Suppressor macrophage (primary cell): ENCODE results near the gene NDUFA6.
"Not testable (repeated sequence)": the region's sequence is repeated elsewhere in the genome, so short reads cannot be mapped to it uniquely, and the experiment has no call there.

ENCODE experiments used
- DNase-seq, 4 experiments: peaks; one replicate each; pipeline ENCODE4 v3.0.0-alpha.2; 2020 to 2022
- total RNA-seq, 17 experiments: gene quantifications; one replicate each; lab custom pipeline; 2026; ENCODE audit warnings: mixed read lengths in 6 of 17, inconsistent platforms in 3 of 17; lab: John Stamatoyannopoulos, UW

Gene NDUFA6
- total RNA-seq: 28.5 to 77.3 (median 58.5) reads per million in 17 experiments

DNA sequence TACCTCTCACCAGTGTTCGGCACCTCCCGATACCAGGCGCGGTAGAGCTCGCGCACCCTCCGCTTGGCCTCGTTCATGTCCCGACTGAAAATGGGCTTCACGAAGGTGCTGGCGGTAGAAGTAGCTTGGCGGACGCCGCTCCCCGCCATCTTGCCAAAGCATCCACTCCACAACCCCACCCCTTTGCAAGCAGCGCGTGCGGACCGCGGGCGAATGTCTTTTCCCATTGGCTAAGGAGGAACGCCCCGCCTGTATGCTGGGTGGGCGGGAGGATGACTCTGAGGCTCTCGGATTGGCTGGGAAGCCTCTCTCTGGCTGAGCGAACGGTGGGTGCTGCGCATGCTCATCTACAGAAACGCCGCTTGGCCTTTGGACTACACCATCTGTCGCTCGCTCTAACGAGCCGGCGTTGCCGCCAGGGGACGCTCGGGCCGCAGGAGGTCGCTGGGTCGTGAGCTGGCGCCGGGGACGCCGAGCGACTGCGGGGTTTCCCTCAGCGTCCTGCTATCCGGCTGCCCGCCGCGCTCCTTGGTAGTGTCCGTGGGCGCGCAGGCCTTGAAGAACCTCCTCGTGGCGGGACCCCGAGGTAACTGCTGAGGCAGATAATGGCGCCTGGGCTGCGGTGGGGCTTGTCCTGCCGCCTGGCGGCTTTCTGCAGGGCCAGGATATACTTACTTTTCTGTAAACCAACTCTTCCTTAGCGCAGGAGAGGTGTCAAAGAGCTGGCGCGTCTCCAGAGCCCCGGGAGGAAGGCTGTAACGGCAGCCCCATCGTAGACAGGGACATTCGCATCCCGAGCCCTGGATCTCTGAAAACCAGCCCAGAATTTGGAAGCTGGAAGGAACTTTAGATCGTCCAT is at the start of gene NDUFA6:
TSS of gene NDUFA6 (minus strand) at position 177 of the 859 bp plus-strand sequence. CDS start at position 149, 28 bp downstream.
- peak; percentile 99 to 100 (median 99) for DNase-seq

GRCh38 chr22:42140153-42140552 is 49.6 kb upstream of the NDUFA6 start:
- not testable (repeated sequence) for DNase-seq

- not testable (repeated sequence) for DNase-seq
Observed at GRCh38 chr22:42139508-42139907, 48.9 kb upstream of the NDUFA6 start.

GRCh38 chr22:42138972-42139371 is 48.4 kb upstream of the NDUFA6 start:
- no peak for DNase-seq

DNA sequence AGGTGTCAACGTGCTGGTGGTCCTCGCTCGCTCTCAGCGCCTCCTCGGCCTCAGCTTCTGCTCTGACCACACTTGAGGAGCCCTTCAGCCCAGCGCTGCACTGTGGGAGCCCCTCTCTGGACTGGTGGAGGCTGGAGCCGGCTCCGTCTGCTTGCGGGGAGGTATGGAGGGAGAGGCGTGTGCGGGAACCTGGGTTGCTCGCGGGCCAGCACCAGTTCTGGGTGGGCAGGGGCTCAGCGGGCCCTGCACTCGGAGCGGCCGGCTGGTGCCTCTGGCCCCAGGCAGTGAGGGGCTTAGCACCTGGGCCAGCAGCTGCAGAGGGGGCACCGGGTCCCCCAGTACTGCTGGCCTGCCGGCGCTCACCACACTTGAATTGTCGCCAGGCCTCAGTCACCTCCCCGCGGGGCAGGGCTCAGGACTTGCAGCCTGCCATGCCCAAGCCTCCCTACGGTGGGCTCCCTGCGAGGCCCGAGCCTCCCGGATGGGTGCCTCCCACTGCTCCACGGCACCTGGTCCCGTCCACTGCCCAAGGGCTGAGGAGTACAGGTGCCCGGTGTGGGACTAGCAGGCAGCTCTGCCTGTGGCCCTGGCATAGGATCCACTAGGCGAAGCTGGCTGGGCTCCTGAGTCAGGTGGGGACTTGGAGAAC is 47.7 kb upstream of the NDUFA6 start:
- no peak for DNase-seq

GRCh38 chr22:42135688-42136087 is 45.1 kb upstream of the NDUFA6 start:
- not testable (repeated sequence) for DNase-seq

GRCh38 chr22:42134100-42135020 is 43.8 kb upstream of the NDUFA6 start:
- no peak for DNase-seq

DNA sequence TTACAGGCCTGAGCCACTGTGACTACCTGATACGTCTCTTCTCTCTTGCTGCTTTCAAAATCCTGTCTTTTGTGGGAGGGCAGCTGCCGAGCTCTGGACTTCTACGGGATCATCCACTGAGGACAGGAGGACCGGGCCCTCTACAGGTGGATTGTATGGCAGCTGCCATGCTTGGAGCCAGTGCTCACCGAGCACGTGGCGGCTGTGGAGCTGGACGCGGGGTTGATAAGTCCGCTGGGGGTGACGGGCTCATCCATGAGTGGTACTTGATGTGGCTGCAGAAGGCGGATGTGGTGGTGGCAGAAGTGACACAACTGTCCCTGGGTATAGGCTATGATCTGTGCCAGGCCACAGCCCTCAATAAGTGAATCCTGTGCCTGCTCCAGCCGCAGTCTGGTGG is 41.9 kb upstream of the NDUFA6 start:
- DNase-seq: no peak

DNA sequence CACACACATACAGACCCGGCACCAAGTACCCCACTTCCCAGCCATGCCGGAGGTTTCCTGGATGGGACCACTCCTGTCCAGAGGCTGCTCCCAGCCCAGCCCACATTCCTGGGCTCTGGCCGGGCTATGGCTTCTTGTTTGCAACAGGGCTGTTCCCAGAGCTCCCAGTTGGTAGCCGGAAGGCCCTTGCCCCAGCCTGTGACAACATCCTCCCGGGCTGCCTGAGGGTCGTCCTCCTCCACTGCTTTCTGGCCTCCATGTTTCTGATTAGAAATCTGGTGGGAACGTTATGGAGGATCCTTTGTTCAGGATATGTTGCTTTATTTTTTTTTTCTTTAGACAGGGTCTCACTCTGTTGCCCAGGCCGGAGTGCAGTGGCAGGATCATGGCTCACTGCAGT is 41.0 kb upstream of the NDUFA6 start:
- DNase-seq: no peak

GRCh38 chr22:42130639-42131431 is 40.3 kb upstream of the NDUFA6 start, which contains the start of gene CYP2D6:
CYP2D6 (minus strand) TSS chr22:42130810; CDS start chr22:42130791, 19 bp downstream.
- DNase-seq: not testable (repeated sequence)

DNA sequence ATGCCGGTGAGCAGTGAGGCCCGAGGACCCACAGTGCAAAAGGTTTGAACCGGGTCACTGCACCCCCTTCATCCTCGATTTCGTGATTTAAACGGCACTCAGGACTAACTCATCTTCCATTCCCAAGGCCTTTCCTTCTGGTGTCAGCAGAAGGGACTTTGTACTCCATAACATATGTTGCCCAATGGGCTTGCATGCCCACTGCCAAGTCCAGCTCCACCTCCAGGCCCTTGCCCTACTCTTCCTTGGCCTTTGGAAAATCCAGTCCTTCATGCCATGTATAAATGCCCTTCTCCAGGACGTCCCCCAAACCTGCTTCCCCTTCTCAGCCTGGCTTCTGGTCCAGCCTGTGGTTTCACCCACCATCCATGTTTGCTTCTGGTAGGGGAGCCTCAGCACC is 39.6 kb upstream of the NDUFA6 start:
- DNase-seq: not testable (repeated sequence)

DNA sequence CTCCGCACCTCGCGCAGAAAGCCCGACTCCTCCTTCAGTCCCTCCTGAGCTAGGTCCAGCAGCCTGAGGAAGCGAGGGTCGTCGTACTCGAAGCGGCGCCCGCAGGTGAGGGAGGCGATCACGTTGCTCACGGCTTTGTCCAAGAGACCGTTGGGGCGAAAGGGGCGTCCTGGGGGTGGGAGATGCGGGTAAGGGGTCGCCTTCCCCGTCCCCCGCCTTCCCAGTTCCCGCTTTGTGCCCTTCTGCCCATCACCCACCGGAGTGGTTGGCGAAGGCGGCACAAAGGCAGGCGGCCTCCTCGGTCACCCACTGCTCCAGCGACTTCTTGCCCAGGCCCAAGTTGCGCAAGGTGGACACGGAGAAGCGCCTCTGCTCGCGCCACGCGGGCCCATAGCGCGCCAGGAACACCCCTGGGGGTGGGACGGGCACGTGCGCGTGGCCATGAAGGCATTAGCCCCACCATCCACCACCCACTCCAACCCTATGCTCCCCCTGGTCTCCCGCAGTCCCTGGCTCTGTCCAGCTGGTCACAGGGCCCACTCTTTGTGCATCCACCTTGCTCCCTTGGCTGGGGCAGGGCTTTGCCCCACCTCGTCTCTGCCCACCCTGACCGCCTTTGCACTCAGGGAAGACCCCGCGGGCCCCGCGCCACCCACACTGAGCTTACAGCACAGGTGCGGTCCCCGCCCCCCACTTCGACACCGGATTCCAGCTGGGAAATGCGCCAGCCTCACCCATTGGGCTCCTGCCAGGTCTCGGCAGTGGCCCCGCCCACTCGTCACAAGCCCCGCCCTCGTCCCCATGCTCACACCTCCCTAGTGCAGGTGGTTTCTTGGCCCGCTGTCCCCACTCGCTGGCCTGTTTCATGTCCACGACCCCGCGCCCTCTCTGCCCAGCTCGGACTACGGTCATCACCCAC is 38.5 kb upstream of the NDUFA6 start:
- not testable (repeated sequence) for DNase-seq

DNA sequence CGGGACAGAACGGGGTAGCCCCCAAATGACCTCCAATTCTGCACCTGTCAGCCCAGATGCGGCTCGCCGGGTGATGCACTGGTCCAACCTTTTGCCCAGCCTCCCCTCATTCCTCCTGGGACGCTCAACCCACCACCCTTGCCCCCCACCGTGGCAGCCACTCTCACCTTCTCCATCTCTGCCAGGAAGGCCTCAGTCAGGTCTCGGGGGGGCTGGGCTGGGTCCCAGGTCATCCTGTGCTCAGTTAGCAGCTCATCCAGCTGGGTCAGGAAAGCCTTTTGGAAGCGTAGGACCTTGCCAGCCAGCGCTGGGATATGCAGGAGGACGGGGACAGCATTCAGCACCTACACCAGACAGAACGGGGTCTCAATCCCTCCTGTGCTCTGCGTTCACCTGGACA is 37.4 kb upstream of the NDUFA6 start:
- not testable (repeated sequence) for DNase-seq

- DNase-seq: no peak
Observed at GRCh38 chr22:42127606-42128005, 37.0 kb upstream of the NDUFA6 start.

- not testable (repeated sequence) for DNase-seq
Observed at GRCh38 chr22:42123529-42123928, 33.0 kb upstream of the NDUFA6 start.

DNA sequence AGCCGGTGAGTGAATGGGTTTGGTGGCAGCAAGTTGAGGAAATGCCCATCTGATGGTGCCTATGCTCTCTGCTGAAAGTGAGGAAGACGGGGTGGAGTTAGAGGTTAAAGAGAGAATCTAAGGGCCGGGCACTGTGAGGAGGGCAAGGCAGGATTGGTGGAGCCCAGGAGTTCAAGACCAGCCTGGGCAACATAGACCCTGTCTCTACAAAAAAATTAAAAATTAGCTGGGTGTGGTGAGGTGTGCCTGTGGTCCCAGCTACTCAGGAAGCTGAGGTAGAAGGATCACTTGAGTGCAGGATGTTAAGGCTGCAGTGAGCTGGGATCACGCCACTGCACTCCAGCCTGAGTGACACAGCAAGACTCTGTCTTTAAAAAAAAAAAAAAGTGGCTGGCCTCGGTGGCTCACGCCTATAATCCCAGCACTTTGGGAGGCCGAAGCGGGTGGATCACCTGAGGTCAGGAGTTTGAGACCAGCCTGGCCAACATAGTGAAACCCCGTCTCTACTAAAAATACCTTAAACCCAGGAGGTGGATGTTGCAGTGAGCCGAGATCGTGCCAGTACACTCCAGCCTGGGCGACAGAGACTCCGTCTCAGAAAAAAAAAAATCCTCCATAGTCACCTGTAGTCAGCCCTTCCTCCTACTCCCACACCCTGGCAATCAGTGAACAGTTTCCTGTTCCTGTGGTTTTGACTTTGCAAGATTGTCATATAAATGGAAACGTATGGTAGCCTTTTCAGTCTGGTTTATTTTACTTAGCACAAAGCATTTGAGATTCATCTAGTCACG is 29.9 kb upstream of the NDUFA6 start:
- DNase-seq: peak in 3 of 4 experiments; percentile 24 to 30 (median 29)

DNA sequence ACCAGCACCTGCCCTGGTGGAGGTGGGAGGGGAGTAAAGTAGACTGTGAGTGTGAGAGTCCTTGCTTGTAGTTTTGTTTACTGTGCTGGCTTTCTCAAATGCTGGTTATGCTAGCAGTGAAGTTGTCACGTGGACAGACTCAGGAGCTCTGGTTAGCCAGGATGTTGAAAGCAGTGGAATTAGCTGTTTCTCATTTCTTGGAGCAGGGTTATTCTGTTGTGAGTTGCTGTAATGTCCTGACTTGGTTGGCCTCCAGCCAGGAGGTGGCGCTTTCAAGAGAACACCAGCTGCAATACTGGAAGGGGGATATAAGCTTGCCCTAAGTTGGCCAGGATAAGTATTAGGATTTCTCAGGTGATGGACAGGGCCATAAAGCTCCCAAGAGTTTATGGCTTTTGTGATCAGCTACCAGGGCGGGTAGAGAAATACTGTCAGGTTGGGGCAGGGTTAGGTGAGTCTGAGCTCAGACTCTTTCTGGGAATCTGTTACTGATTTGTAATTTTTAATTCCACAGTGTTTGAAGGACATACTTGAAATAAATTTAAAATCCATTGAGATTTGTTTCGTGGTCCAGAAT is 26.4 kb upstream of the NDUFA6 start:
- no peak for DNase-seq

- DNase-seq: not testable (repeated sequence)
Observed at GRCh38 chr22:42115420-42115830, 24.9 kb upstream of the NDUFA6 start.

GRCh38 chr22:42114721-42115120 is 24.1 kb upstream of the NDUFA6 start:
- peak in 2 of 4 experiments; percentile 17 to 30 for DNase-seq
